HG02763 (cell line): ENCODE measurements around the gene IFNA21.
"Not testable (repeated sequence)": the region's sequence is repeated elsewhere in the genome, so short reads cannot be mapped to it uniquely, and the experiment has no call there.

Experiments used
- ATAC-seq: cut with Tn5 transposase; IDR thresholded peaks from one replicate; pipeline ENCODE4 v1.9.1; 2021; ENCODE audit warnings: mild to moderate bottlenecking, moderate library complexity; ENCODE audit not compliant: unreplicated experiment

IFNA21 gene

DNA sequence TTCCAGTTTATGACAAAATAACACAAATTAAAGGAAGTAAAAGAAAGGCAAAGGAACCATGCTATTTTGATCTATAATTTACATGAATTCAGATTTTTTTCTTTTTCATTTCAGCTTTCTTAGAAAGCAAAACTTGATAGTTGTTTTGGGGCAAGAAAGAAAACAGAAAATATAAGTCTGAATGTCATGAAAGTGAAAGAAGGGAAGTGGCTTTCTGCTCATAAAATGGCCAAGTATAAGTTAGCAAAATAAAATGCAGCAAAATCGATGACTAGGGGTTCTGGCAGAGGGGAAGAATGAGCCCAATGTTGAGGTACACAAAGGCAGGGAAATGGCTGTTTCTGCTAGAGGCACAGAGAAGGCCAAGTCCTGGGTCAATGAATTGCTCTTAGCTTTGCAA is 21.9 kb downstream of the IFNA21 start:
- ATAC-seq: peak; percentile 56

GRCh38 chr9:21141427-21141882 is 25.0 kb downstream of the IFNA21 start, which contains the start of gene IFNW1:
TSS of gene IFNW1 (minus strand) at chr9:21141832. CDS start at chr9:21141570, 262 bp downstream.
- peak; percentile 69 for ATAC-seq

- no peak for ATAC-seq
Observed at GRCh38 chr9:21137020-21137419, 29.4 kb downstream of the IFNA21 start.

DNA sequence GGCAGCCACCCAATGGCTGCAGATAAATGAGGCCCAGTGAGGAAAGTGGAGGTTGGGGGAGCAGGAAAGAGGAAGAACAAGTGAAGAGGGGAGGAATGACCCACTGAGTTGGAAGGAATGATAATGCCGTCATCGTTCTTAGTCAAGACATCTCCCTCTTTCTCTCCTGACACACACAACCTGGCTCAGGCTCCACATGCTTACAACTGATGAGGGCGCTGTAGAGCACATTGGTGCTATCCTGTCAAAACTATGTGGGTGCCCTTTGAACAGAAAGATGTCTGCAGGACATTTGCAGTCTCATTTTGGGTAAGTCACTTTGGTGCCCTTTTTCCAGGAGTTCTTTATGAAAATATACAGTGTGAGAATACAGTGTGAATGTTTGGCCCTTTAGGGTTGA is 30.7 kb downstream of the IFNA21 start:
- ATAC-seq: no peak

DNA sequence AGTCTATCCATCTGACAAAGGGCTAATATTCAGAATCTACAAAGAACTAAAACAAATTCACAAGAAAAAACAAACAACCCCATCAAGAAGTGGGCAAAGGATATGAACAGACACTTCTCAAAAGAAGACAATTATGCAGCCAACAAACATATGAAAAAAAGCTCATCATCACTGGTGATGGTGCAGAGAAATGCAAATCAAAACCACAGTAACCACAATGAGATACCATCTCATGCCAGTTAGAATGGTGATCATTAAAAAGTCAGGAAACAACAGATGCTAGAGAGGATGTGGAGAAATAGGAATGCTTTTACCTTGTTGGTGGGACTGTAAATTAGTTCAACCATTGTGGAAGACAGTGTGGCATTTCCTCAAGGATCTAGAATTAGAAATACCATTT is 38.3 kb downstream of the IFNA21 start:
- ATAC-seq: not testable (repeated sequence)

DNA sequence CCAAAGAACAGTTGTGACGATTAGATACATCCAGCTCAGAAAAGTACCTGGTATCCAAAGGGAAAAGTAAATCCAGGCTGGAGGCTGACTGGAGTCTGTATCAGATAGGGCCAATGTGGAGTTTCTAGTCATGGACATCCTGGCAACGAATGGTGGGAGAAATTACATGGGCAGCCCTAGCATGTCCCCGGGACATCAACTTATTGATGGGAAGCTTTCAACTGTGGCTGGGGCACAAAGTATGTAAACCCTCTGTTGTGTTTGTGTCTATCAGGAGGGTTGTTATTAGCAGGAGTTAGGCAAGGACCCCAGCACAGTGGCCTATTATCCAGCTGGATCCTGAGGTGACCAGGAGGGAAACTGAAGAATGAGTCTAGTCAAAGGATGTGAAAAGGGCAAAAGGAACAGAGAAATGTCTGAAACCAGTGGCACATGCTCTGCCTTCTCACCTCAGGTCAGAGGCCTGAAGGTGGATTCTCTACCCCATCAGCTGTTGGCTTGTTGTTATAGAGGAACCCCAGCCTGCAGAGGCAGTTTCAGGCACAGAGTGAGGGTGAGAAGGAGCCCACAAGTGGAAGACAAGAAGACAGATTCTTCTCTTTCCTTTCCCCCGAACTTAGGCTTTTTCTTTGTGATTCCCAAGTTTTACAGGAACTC is 44.7 kb downstream of the IFNA21 start:
- peak; percentile 98 for ATAC-seq

GRCh38 chr9:21121079-21121478 is 45.4 kb downstream of the IFNA21 start:
- peak; percentile 67 for ATAC-seq

DNA sequence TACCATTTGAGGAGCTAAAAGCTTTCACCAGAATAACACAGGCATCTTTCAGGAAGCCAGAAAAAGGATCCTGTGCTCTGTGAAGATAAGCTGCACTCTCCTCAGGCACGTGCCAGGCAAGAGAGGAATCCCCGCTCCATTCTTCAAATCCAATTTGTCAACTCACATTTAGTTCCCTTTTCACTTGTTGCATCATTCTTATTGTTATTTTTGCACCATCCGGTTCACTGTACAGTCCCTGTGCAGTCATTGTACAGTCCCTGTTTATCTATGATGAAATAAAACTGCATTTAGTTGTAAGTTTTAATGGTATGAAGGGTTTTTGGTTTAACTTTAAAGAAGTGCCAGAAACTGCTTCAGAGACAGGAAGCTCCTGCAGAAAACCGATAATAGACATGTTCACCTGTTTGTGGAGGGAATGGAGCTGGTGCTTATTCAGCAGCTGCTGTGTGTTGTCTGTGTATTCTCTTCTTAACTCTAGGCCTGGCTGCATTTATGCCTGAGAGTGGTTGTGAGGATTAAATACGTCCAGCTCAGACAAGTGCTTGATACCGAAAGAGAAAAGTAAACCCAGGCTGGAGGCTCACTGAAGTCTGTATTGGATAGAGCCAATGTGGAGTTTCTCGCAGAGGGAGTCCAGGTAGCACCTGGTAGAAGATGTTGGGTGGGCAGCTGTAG is 47.2 kb downstream of the IFNA21 start:
- ATAC-seq: no peak
